Glomerular endothelial cell (primary cell): ENCODE results near the gene RPL19. TPM values are rescaled to one million over a fixed set of nuclear protein-coding genes. Genes with fewer than 3 reads are reported as not detected.
"Not testable (repeated sequence)": the region's sequence is repeated elsewhere in the genome, so short reads cannot be mapped to it uniquely, and the experiment has no call there.

ENCODE experiments used
- DNase-seq: peaks from one replicate; pipeline ENCODE4 v3.0.0-alpha.2; 2011; ENCODE audit warnings: low read depth, low spot score; ENCODE audit errors: extremely low read depth
- total RNA-seq: library from RNA; depleted of rRNA; stranded (reverse); fragments of >200 nt; gene quantifications from 2 replicates; pipeline ENCODE4 v1.2.3, GENCODE V29; 2015

Gene RPL19
- total RNA-seq, 1 donor from 2014 or later = 1,721 TPM

DNA sequence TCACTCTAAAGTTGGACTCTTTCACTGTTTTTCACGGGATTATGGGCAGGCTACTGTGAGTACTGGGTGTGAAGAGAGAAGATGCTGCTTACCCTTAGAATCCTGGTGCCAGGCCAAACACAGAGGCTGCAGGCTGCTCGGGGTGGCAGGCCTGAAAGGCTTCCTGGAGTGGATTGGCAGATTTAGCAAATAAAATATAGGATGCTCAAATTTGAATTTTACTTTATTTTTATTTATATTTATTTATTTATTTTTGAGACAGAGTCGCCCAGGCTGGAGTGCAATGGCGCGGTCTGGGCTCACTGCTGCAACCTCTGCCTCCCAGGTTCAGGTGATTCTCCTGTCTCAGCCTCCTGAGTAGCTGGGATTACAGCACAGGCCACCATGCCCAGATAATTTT lies 40.5 kb downstream of the RPL19 start:
- DNase-seq = no peak

DNA sequence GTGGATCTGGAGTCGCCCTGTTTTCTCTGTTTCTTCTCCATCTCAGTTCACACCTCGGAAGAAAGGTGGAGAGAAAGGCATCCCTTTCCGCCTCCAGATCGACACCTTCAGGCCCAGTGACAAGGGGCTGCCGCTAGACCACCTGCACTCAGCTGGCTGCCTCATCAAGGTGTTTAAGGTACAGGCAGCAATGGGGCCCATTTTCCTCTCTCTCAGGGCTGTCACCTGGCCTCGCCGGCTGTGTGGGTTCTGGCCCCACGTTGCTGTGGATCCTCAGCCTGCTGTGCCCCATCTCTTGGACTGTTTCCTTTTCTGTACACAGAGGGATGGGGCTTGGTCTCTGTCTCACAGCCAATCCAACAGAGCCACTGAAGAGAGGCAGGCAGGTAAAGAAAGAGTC lies 43.1 kb downstream of the RPL19 start:
- DNase-seq = no peak

DNA sequence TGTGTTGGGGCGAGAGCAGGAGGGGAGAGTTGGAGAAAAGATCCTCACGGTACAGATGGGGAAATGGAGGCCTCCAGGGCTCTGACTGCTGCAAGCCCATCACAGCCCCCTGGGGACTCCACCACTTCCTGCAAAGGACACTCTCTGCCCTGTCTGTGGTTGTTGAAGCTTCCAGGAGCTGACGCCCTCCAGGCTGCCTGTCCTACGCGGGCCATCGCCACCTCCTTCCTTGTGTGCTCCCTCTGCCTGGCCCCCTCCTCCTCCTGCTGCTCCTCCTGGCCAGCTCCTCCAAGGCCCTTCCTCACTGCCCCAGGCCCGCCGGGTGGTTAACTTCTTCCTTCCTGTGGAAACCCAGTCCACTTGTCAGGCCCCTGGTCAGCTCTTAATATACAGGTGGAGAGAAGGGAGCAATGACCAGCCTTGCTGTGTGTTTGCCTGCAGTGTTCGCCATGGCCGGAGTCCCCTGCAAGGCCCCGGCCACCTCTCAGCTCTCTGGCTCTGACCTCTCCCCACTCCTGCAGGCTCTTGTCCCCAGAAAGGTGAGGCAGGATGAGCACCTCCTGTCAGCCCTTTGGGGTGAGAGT lies 44.0 kb downstream of the RPL19 start:
- DNase-seq = no peak

DNA sequence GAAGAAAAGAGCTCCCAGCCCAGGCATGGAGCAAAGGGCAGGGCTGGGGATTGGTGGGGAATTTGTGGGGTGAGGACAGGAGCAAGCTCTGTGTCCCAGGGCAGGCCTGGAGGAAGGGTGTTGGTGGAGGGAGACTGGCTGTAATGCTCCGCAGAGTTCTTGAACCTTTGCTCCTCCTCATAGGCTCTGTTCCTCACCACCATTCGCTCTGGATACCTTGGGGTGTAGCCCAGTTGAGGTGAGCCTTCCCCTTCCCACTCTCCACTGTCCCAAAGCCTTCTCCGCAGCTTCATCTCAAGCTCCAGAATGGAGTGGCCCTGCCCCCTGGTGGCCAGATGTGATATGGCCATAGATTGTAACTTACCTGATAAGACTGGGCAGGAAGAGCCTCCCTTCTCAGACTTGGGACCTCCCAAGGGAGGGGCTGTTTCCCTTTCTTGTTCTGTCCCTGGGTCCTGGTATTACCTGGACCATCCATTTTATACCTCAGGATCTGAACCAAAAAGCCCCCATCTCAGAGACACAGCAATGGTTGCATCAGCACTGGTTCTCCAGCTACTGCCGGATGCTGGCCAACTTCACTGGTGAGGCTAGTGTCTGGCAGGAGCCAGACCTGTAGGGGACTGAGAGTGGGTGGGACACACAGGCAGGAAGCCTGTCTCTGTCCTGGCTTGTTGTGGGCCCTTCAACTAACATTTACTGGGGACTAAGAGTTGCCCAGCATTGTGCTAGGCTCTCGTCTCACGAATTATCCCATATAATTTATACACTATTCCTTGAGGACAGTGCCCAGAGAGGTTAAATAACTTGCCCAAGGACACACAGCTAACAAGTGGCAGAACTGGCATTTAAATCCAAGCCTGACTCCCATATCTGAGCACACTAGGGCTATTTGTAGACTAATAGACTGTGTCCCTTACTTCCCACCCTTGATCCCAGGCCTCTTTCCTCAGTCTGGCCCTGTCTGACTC lies 44.8 kb downstream of the RPL19 start:
- peak; percentile 61 for DNase-seq

DNA sequence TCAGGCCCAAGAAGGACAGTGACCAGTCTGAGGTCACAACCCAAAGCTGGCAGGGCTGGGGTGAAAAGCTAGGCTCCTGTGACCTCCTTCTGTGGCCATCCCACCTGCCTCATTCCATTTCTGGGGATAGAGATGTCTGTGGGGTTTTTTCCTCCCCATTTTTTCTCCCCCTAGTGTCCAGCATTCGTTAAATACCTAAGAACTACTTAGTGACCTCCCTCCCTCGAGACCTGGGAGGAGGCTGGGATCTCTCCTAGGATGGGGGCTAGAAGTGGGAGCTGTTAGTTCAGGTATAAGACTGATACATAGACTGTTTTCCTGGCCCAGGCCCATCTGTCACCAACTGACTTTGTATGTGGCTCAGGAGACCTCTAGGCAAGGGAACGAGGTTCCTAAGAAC lies 46.2 kb downstream of the RPL19 start:
- DNase-seq = no peak

DNA sequence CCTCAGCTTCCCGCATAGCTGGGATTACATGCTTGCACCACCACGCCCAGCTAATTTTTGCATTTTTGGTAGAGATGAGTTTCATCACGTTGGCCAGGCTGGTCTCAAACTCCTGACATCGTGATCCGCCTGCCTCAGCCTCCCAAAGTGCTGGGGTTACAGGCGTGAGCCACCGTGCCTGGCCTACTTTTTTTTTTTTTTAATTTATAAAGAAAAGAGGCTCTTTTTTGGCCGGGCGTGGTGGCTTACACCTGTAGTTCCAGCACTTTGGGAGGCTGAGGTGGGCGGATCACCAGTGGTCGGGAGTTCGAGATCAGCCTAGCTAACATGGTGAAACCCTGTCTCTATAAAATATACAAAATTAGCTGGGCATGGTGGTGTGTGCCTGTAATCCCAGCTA lies 50.0 kb downstream of the RPL19 start:
- not testable (repeated sequence) for DNase-seq

DNA sequence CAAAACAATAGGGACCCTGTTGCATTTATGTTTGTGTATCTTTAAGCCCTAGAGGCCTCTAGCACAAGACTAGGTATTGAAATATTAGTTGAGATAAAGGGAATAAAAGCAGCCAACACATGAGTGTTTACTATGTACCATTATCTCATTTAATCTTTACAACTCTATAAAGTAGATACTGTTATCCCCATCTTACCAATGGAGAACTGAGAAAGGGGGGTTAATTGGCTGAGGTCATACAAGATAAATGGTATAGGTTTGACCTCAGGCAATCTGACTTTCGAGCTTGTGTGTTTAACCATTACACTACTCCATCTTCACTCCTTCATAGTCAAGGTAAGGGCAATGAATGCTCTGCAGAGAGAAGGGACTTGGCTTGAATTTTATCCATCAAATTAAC lies 51.9 kb downstream of the RPL19 start:
- no peak for DNase-seq

DNA sequence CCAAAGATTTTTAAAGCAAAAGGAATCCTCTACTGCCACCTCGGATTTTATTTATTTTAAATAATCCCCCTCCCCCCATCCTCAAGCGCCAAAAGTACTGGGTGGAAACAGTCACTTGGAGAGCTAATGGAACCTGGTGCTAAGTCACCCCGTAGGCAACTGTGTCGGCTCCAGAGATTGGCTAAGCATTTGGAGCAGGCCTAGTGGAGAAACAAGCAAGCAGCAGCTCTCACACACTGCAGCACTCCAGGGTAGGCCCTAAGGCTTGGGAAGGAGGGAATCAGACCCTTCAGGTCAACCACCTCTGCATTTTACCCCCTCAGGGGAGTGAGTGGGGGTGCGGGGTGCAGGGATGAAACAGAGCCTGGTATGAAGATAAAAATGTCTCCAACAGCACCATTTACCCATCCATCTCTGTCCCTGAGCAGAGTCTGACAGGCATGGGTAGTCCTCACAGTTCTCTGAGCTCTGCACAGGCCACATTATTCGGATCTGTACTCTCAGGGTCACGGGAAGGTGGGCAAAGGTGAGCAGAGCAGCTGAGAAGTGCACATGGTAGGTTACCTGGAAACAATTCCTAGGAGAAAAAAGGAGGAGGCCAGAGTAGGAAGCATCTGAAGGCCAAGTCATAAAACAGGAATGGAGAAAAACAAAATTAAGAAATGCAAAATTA lies 52.8 kb downstream of the RPL19 start:
- no peak for DNase-seq

Other genes with a start within 250 kb of the RPL19 start
- gene FBXO47, start 232.9 kb upstream of the RPL19 start, total RNA-seq = not detected in 2 replicates
- 0.06 TPM in 1 of 2 replicates, not detected in the other for gene PLXDC1, start 48.6 kb upstream of the RPL19 start, total RNA-seq
- gene ARL5C, start 34.1 kb upstream of the RPL19 start, total RNA-seq = not detected in 2 replicates
- gene CACNB1, start 2.6 kb upstream of the RPL19 start, total RNA-seq = 4.4 and 6.6 TPM in 2 replicates
- gene STAC2, start 25.7 kb downstream of the RPL19 start, total RNA-seq = not detected in 2 replicates
- 11.5 and 14.0 TPM in 2 replicates for gene FBXL20, start 201.3 kb downstream of the RPL19 start, total RNA-seq